Measurements from ENCODE around the gene CTBP2. TPM values are rescaled to one million over a fixed set of nuclear protein-coding genes. Genes with fewer than 3 reads are reported as not detected.

CTBP2 gene
- total and polyA plus RNA-seq, 10 donors, result 6.7 to 74.4 (median 40.1) TPM

DNA sequence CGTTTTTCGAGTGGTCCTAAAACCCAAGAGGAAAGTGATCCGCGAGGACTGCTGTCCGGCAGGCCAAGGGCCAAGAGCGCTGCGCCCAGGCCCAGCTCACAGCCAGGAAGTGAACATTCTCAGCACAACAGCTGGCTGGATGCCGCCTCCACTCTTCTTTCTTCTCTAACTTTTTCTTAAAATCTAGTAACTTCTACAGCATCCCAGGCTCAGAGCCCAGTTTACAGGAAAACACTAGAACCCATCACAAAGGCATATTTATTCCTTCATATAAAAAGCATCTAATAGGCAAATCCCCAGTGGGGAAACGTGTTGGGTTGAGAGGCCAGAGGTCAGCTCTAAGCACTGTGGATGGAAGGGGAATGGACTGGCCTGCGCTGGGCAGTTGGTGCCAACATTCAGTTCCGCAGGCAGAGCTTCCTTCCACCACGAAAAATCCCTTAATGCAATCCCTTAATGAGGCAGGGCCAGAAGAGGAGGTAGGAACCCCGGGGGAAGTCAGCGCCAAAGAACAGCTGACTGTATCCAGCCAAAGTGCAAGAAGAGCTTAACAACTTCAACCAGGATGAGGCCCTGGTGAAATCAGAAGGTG, 143.7 kb downstream of the CTBP2 start:
- TF ChIP-seq POLR2A (IDR thresholded peaks at IDR 0.05) (no peak), POLR2AphosphoS5 (IDR thresholded peaks at IDR 0.05) (peak; percentile 55 to 69 (median 61)), CTCF (IDR thresholded peaks at IDR 0.05 in 8 of 11, conservative IDR thresholded peaks at IDR 0.05 in 3 of 11) (no peak)
- peaks cover 0 to 45% (median 0%) of the 10 kb centered on the region in 6 donors for H3K36me3 ChIP-seq
- WGBS, 5 donors, result 42 to 66% (median 60%) methylated on average over 14 of the region's 14 CpGs
- H3K4me3 ChIP-seq, result no peak overlapping the region
- peaks cover 0 to 3% (median 0%) of the 10 kb centered on the region in 8 donors for H3K9me3 ChIP-seq
- peak overlapping the region in 7 of 8 donors; percentile 17 to 79 (median 73) for H3K27ac ChIP-seq
- no peak for DNase-seq
- H3K27me3 ChIP-seq (replicated peaks in 1 of 7), result peaks cover 0 to 14% (median 0%) of the 10 kb centered on the region in 7 donors
- H3K4me1 ChIP-seq, result peaks cover 17 to 59% (median 52%) of the 10 kb centered on the region in 6 donors
- intact Hi-C loops (cut with DNase I; ENCODE audit: low total_unique reads), result no loop called here

DNA sequence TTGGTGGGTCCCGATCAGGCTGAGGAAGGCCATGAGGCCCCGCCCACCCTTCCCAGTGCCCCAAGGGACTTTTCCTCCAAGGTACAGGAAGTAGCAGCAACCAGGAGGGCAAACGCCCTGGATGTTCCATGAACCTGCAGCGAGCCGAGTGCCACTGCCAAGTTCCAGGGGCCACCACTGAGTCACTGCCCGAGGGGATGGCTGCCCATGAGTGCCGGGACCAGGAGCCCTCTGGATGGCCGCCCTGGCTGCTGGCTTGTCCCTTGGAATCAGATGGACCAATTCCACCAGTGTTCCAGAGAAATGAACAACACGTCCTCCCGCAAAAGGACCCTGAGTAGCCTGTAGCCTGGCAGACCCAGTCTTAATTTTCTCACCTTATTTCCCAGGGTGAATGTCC, 144.2 kb downstream of the CTBP2 start:
- Histone ChIP-seq H3K4me1 (peaks cover 17 to 59% (median 52%) of the 10 kb centered on the region in 6 donors), H3K27ac (peak overlapping the region in 7 of 8 donors; percentile 17 to 79 (median 73)), H3K9me3 (peaks cover 0 to 3% (median 0%) of the 10 kb centered on the region in 8 donors), H3K4me3 (no peak overlapping the region), H3K27me3 (replicated peaks in 1 of 7) (peaks cover 0 to 14% (median 0%) of the 10 kb centered on the region in 7 donors), H3K36me3 (peaks cover 0 to 45% (median 0%) of the 10 kb centered on the region in 6 donors)
- TF ChIP-seq POLR2AphosphoS5 (IDR thresholded peaks at IDR 0.05), result no peak
- TF ChIP-seq CTCF (IDR thresholded peaks at IDR 0.05 in 8 of 11, conservative IDR thresholded peaks at IDR 0.05 in 3 of 11), result no peak
- no peak for TF ChIP-seq POLR2A (IDR thresholded peaks at IDR 0.05)
- 72 to 81% (median 76%) methylated on average over 9 to 10 of the region's 10 CpGs for WGBS, 5 donors
- DNase-seq, result no peak
- intact Hi-C loops (cut with DNase I; ENCODE audit: low total_unique reads), result no loop called here

GRCh38 chr10:125015356-125015944, 144.9 kb downstream of the CTBP2 start:
- Histone ChIP-seq H3K27me3 (replicated peaks in 1 of 7) (peaks cover 0 to 14% (median 0%) of the 10 kb centered on the region in 7 donors), H3K4me3 (no peak overlapping the region), H3K27ac (peak overlapping the region in 7 of 8 donors; percentile 17 to 79 (median 73)), H3K4me1 (peaks cover 17 to 59% (median 52%) of the 10 kb centered on the region in 6 donors), H3K9me3 (peaks cover 0 to 3% (median 0%) of the 10 kb centered on the region in 8 donors), H3K36me3 (peaks cover 0 to 43% (median 0%) of the 10 kb centered on the region in 6 donors)
- WGBS, 5 donors, result 54 to 70% (median 61%) methylated on average over 20 to 23 of the region's 23 CpGs
- intact Hi-C loops (cut with DNase I; ENCODE audit: low total_unique reads), result no loop called here
- no peak for DNase-seq
- TF ChIP-seq POLR2AphosphoS5 (IDR thresholded peaks at IDR 0.05), result peak in 2 of 3 donors; percentile 47 to 64
- TF ChIP-seq CTCF (IDR thresholded peaks at IDR 0.05 in 8 of 11, conservative IDR thresholded peaks at IDR 0.05 in 3 of 11), result no peak

DNA sequence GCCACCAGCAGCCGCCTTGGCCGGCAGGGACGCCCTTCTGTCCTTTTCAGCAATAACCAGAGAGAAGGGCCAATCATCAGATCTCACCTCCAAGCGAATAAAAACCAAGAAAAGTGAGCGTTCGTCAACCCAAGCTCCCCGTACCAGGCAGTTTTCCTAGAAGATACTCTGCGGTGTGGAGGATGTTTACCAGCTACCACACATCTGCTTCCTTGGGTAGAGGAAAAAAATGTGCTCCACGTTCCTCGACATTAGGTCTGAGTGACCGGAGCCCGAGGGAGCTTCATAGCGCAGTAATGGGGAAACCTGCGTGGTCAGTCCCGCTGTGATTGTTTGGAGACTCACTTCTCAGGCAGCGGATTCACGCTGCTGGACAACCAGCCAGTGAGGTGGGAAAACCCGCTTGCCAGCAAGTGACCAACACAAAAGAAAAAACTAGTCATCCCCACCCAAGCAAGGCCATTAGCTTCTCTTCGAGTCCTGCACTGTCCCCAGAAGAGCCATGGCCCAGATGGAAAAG, 145.5 kb downstream of the CTBP2 start:
- no peak for DNase-seq
- Histone ChIP-seq H3K4me1 (peaks cover 17 to 59% (median 52%) of the 10 kb centered on the region in 6 donors), H3K4me3 (no peak overlapping the region), H3K36me3 (peaks cover 0 to 43% (median 0%) of the 10 kb centered on the region in 6 donors), H3K27ac (peak overlapping the region in 6 of 8 donors; percentile 17 to 79 (median 75)), H3K9me3 (peaks cover 0 to 3% (median 0%) of the 10 kb centered on the region in 8 donors), H3K27me3 (replicated peaks in 1 of 7) (peaks cover 0 to 14% (median 0%) of the 10 kb centered on the region in 7 donors)
- WGBS, 5 donors, result 71 to 78% (median 74%) methylated on average over 13 to 19 of the region's 19 CpGs
- TF ChIP-seq POLR2A (IDR thresholded peaks at IDR 0.05), result no peak
- no peak for TF ChIP-seq CTCF (IDR thresholded peaks at IDR 0.05 in 8 of 11, conservative IDR thresholded peaks at IDR 0.05 in 3 of 11)
- no peak for TF ChIP-seq POLR2AphosphoS5 (IDR thresholded peaks at IDR 0.05)
- intact Hi-C loops (cut with DNase I; ENCODE audit: low total_unique reads), result no loop called here

Data from spleen (tissue), 11 donors.